Activated T-cell treated with anti-CD3 and anti-CD28 coated beads, Interleukin-2, amount 50 U/mL, for 72 hours (primary cell): ENCODE measurements around the gene CLCA1. TPM values are rescaled to one million over a fixed set of nuclear protein-coding genes. Genes with fewer than 3 reads are reported as not detected.
A peak's percentile ranks its signal among the peaks of the same experiment; 100 is the strongest.

Experiments used
- ATAC-seq, 2 donors: fragments of 150-1000 bp; cut with Tn5 transposase; replicated peaks in 1 of 2; 2 replicates each; pipeline ENCODE4 v1.10.0; 2021; ENCODE audit warnings: moderate library complexity in 2 of 2, mild to moderate bottlenecking in 1 of 2
- DNase-seq, 2 donors: peaks; one replicate each; pipeline ENCODE4 v3.0.0; 2021 to 2022; ENCODE audit warnings: mixed read lengths in 1 of 2
- H3K27ac Mint-ChIP-seq: one replicate; pipeline ENCODE4 v1.8.0; 2022; ENCODE audit warnings: mild to moderate bottlenecking, moderate library complexity, mixed read lengths
- H3K27me3 Mint-ChIP-seq: one replicate; pipeline ENCODE4 v1.8.0; 2022; ENCODE audit warnings: low read depth, mixed read lengths
- H3K36me3 Mint-ChIP-seq, 2 donors: one replicate each; pipeline ENCODE4 v1.8.0; 2022; ENCODE audit warnings: mixed read lengths in 2 of 2, mild to moderate bottlenecking in 1 of 2; ENCODE audit not compliant: insufficient read depth in 2 of 2
- H3K4me1 Mint-ChIP-seq: one replicate; pipeline ENCODE4 v1.8.0; 2022; ENCODE audit warnings: low read depth, mixed read lengths
- H3K4me3 Mint-ChIP-seq, 2 donors: one replicate each; pipeline ENCODE4 v1.8.0; 2022; ENCODE audit warnings: mild to moderate bottlenecking in 2 of 2, mixed read lengths in 2 of 2, moderate library complexity in 2 of 2
- H3K9me3 Mint-ChIP-seq, 2 donors: one replicate each; pipeline ENCODE4 v1.8.0; 2022; ENCODE audit warnings: mixed read lengths in 2 of 2
- total RNA-seq, 2 donors: library from RNA; stranded (reverse); gene quantifications; one replicate each; pipeline ENCODE4 v1.2.3, GENCODE V29; 2022

CLCA1 gene
- total RNA-seq, 2 donors from 2014 or later: not detected

DNA sequence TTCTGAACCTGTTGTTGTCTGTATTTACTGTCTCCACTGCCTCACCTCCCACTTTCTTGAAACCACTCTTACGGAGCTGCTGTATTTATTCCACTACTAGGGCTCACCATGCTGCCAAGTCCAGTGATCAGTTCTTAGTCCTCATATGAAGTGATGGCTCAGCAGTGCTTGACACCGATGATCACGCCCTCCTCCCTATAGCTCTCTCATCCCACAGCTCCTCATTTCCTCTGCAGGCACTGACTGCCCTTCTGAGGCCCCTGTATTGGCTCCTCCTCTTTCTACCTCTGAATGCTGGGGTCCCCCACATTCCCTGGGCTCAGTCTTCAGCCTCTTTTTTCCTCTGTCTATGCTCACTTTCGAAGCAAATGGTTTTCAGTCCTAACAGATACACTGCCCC, 3.4 kb downstream of the CLCA1 start:
- Mint-ChIP-seq H3K4me3 (no peak overlapping the region), H3K9me3 (no peaks in the 10 kb centered on the region), H3K27me3 (peaks cover 15% of the 10 kb centered on the region), H3K27ac (no peak overlapping the region), H3K4me1 (no peaks in the 10 kb centered on the region), H3K36me3 (no peaks in the 10 kb centered on the region)
- DNase-seq (no peak), ATAC-seq (no peak)

DNA sequence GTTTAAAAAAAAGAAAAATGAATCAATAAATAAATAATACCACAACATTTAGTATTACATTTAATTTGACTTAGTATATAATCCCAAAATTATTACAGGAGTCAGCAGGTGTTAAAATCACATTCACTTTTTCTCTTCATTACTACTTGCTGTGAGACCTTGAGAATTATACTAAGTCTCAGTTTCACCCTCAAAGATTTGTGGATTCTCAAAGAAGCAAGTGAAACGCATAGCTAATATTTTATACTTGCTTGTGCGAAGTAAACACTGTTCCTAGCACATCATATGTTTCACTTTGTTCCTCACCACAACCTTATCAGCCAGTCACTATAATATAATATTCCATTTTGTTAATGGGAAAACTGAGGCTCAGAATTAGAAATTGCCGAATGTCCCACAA, 4.0 kb downstream of the CLCA1 start:
- DNase-seq: no peak
- no peaks in the 10 kb centered on the region for H3K9me3 Mint-ChIP-seq
- H3K36me3 Mint-ChIP-seq: no peaks in the 10 kb centered on the region
- no peak overlapping the region for H3K27ac Mint-ChIP-seq
- H3K27me3 Mint-ChIP-seq: peaks cover 15% of the 10 kb centered on the region
- ATAC-seq: no peak
- no peaks in the 10 kb centered on the region for H3K4me1 Mint-ChIP-seq
- no peak overlapping the region for H3K4me3 Mint-ChIP-seq

DNA sequence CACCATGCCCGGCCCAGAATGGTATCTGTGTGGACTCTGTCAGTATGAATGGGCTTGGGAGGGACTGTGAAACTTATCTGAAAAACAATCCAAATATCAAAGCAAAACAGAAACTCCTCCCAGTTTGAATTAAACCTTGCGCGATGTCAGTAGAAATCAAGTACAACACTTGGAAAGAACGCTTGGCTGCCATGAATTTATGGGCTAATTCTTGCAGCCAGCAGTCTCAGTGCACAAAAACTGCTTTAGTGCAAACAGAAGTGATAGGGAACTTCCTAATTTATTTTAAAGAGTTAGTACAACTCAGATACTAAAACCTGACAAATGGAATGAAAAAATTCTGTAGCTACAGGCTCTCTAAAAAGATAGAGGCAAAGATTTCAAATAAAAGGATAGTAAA, 8.5 kb downstream of the CLCA1 start:
- no peaks in the 10 kb centered on the region for H3K36me3 Mint-ChIP-seq
- DNase-seq: no peak
- H3K4me1 Mint-ChIP-seq: no peaks in the 10 kb centered on the region
- no peak overlapping the region for H3K4me3 Mint-ChIP-seq
- peaks cover 12% of the 10 kb centered on the region for H3K27me3 Mint-ChIP-seq
- no peaks in the 10 kb centered on the region for H3K9me3 Mint-ChIP-seq
- H3K27ac Mint-ChIP-seq: no peak overlapping the region
- no peak for ATAC-seq

DNA sequence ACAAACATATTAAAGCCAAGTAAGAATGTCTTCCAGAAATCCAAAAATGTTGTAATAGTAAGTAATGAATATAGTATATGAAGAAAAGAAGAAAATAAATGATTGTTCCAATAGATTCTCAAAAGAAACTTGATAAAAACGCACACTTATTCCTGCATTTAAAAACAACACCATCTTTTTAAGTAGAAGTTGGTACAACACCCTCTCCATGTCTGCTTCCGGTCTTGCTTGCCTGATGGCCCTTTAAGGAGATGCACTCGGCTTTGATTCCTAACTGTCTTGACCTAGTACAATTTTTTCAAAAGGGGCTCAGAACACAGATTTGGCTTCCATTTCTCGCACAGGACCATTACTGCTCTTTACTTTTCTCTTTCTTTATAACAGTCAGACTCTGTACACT, 9.0 kb downstream of the CLCA1 start:
- no peak overlapping the region for H3K4me3 Mint-ChIP-seq
- no peaks in the 10 kb centered on the region for H3K36me3 Mint-ChIP-seq
- H3K4me1 Mint-ChIP-seq: no peaks in the 10 kb centered on the region
- ATAC-seq: no peak
- no peak overlapping the region for H3K27ac Mint-ChIP-seq
- H3K9me3 Mint-ChIP-seq: no peaks in the 10 kb centered on the region
- no peak for DNase-seq
- peaks cover 8% of the 10 kb centered on the region for H3K27me3 Mint-ChIP-seq

DNA sequence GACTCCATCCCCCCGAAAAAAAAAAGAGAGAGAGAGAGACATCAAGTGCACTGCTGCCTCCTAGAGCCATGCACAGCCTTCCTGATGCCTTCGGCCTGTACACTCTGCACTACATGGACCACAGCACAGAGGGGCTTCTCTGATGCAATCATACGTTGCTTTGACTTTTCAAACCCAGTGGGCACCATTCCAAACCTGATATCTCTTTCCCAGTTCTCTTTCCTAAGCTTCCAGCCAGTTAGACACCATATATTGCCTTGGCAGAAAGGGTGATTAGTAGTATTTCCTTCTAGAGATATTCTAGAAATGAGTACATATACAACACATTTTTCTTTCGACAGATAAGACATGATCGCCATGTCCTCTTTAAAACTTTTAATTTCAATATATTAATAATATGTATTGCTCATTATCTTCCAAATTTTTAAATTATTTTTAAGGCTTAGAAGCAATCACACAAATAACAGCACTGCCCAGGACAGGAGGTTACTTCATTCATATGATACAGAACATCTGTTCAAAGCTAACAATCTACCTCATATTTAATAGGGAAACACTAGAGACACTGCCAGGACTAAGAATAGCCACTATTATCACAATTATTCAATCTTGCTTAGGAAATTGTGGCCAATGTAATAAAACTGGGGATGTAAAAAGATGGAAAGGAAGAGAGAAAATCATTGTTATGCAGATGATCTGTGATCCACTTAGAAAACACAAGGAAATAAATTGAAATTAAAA, 9.9 kb downstream of the CLCA1 start:
- no peak overlapping the region for H3K27ac Mint-ChIP-seq
- no peaks in the 10 kb centered on the region for H3K9me3 Mint-ChIP-seq
- H3K36me3 Mint-ChIP-seq: no peaks in the 10 kb centered on the region
- no peaks in the 10 kb centered on the region for H3K4me1 Mint-ChIP-seq
- no peak for ATAC-seq
- H3K27me3 Mint-ChIP-seq: peaks cover 8% of the 10 kb centered on the region
- no peak for DNase-seq
- H3K4me3 Mint-ChIP-seq: no peak overlapping the region

DNA sequence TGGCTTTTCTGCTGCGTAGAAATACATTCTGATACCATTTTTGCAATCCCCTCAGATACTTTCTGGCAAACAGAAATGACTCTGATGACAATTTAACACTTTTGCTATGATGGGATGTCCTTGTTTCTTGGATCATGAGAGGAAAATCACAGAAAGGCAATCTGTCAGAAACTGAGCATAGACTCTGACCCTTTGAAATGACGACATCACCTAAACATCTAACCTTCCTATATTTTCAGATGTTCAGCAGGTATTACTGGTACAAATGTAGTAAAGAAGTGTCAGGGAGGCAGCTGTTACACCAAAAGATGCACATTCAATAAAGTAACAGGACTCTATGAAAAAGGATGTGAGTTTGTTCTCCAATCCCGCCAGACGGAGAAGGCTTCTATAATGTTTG, 13.2 kb downstream of the CLCA1 start:
- DNase-seq (no peak), ATAC-seq (no peak)
- Mint-ChIP-seq H3K4me1 (no peaks in the 10 kb centered on the region), H3K36me3 (no peaks in the 10 kb centered on the region), H3K27me3 (no peaks in the 10 kb centered on the region), H3K9me3 (no peaks in the 10 kb centered on the region), H3K4me3 (no peak overlapping the region), H3K27ac (no peak overlapping the region)

DNA sequence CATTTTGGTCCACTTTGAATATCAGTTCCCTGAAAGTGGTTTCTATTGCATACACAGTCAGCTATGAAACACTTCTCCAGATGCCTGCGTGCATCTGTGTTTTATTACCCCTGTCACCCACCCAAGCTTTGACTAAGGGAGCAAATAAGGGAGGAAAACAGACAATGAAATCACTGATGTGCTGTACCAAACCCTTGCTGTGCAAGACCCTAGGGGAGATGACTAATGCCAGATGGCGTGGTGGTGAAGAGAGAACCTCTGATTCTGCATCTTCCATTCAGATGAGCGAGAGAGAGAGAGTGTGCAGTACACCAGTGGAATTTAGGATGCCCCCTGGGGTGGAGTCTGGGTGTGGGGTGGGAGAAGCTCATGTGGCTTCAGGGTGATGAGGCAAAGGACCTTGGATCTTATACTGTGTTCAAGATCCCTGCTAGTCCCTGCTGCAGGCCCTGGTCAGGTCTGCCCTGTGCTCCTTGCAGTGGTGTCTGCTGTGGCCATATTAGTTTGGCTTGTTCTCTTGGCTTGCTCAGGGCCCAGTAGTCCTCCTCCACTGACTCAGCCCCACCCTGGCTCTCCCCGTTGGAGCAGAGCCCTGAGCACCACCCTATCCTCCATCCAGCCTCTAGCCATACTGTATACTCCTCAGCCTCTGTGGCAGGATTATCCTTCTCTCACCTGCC, 18.5 kb downstream of the CLCA1 start:
- H3K4me3 Mint-ChIP-seq: no peak overlapping the region
- no peaks in the 10 kb centered on the region for H3K36me3 Mint-ChIP-seq
- H3K9me3 Mint-ChIP-seq: no peaks in the 10 kb centered on the region
- DNase-seq: no peak
- H3K27ac Mint-ChIP-seq: no peak overlapping the region
- peak in 1 of 2 donors; percentile 11 for ATAC-seq
- no peaks in the 10 kb centered on the region for H3K4me1 Mint-ChIP-seq
- no peaks in the 10 kb centered on the region for H3K27me3 Mint-ChIP-seq

DNA sequence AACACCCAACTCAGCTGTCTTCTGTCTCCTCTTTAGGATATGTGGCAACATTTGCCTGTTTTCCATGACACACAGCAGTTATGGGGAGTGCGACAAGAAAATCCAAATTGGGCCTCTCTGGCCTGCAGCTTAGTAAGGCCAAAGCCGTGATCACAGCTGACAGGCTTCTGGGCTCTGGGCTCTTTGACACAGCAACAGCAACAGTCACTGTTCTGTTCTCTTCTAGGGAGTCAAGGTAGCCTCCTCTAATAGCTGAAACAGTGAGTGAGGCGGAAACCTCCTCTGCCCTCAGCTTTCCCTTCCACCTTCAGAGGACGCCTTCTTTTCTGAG, 19.0 kb downstream of the CLCA1 start:
- H3K27me3 Mint-ChIP-seq: no peaks in the 10 kb centered on the region
- H3K36me3 Mint-ChIP-seq: no peaks in the 10 kb centered on the region
- H3K4me3 Mint-ChIP-seq: no peak overlapping the region
- no peak overlapping the region for H3K27ac Mint-ChIP-seq
- H3K9me3 Mint-ChIP-seq: no peaks in the 10 kb centered on the region
- no peak for DNase-seq
- H3K4me1 Mint-ChIP-seq: no peaks in the 10 kb centered on the region
- ATAC-seq: no peak

DNA sequence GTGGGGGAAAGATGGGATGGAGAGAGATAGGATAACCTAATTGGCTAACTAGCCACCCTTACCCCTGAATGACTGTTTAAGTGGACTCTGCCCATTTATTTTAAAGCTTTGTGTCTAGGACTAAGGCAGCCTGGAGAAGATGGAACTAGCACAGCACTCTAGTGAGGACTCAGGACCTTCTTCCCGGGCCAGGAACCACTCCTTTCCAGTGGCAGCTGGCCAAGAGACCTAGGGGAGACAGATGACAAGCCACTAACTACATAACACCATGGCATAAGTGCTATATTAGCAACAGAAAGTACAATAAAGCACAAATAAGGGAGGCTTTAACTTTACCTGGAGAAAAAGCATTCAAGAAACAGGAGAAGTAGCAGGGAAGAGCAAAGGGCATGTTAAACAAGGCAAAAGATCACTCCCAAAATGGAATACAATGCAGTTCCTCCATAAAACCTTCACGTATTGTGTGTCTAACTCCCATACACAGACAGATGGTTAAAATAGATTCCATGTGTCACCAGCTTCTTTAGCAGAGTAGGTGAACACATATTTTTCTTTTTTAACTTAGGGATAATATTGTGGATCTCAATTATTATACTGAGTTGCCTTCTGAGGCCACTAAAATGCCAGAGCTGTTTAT, 20.6 kb downstream of the CLCA1 start:
- H3K36me3 Mint-ChIP-seq: no peaks in the 10 kb centered on the region
- H3K4me1 Mint-ChIP-seq: no peaks in the 10 kb centered on the region
- ATAC-seq (no peak), DNase-seq (no peak)
- H3K27me3 Mint-ChIP-seq: no peaks in the 10 kb centered on the region
- no peak overlapping the region for H3K4me3 Mint-ChIP-seq
- H3K27ac Mint-ChIP-seq: no peak overlapping the region
- H3K9me3 Mint-ChIP-seq: no peaks in the 10 kb centered on the region

DNA sequence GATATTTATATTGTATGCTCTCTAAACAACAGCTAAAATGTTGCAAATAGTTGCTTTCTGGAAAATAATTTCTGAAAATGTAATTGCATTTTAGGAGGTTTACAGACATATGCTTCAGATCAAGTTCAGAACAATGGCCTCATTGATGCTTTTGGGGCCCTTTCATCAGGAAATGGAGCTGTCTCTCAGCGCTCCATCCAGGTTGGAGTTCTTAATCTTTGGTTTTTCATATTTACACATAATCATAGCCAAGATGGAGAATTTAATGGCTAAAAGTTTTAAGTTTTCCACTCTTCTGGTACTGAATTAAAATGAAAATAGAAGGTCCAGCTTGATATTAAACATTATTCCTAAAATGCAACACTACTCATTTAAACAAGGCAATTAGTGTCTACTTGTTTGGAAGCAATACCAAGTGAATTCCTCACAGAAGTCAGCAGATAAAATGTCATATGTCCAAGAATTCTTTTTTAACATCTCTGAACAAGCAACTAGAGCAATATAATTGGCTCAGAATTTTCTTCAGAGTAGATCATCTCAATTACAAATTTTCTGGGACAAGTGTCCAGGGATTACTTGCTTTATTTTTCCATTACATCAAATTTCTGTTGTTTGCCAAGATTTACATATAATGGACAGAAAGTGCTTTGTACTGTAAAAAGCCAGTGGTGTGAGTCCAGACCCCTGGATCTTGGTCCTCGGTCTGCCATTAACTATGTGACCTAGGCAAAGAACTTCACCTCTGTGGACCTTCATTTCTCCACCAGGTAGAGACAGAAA, 22.6 kb downstream of the CLCA1 start:
- H3K27ac Mint-ChIP-seq: no peak overlapping the region
- peaks cover 5% of the 10 kb centered on the region for H3K27me3 Mint-ChIP-seq
- DNase-seq (no peak), ATAC-seq (no peak)
- H3K4me1 Mint-ChIP-seq: no peaks in the 10 kb centered on the region
- H3K4me3 Mint-ChIP-seq: no peak overlapping the region
- no peaks in the 10 kb centered on the region for H3K9me3 Mint-ChIP-seq
- H3K36me3 Mint-ChIP-seq: no peaks in the 10 kb centered on the region

DNA sequence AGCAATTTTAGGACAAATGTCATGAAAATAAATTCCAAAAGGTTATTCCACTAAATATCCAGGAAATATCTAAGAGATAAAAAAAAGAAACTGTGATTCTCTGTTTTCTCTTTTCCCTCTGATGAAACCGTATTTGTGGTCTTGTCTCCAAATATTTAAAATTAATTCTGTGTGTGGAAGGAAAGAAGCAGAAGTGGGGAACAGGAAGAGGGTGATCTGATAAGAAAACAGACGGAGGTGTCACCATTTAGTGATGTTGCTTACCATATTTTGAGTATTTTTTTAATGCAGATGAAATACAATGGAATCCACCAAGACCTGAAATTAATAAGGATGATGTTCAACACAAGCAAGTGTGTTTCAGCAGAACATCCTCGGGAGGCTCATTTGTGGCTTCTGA, 29.6 kb downstream of the CLCA1 start:
- Mint-ChIP-seq H3K36me3 (no peaks in the 10 kb centered on the region), H3K27me3 (peaks cover 19% of the 10 kb centered on the region), H3K9me3 (no peaks in the 10 kb centered on the region), H3K4me3 (no peak overlapping the region), H3K4me1 (peaks cover 10% of the 10 kb centered on the region), H3K27ac (no peak overlapping the region)
- no peak for ATAC-seq
- no peak for DNase-seq

DNA sequence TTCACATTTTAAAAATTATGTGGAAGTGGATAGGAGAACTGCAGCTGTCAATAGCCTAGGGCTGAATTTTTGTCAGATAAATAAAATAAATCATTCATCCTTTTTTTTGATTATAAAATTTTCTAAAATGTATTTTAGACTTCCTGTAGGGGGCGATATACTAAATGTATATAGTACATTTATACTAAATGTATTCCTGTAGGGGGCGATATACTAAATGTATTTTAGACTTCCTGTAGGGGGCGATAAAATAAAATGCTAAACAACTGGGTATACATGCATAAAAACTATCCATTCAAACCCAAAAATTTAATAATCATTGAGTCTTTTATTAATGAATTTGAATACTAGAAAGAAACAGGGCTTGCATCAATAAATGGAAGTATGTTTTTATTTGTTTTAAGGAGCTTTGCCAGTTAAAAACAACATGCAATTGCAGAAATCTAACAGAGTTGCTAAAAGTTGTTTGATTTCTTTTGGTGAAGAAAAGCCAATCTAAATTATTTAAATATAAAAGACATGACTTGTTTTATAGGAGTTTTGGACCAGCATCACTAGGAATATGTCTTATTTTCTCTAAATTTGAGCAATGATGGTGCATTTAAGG, 31.4 kb downstream of the CLCA1 start:
- no peaks in the 10 kb centered on the region for H3K36me3 Mint-ChIP-seq
- DNase-seq: no peak
- peaks cover 18% of the 10 kb centered on the region for H3K27me3 Mint-ChIP-seq
- H3K9me3 Mint-ChIP-seq: no peaks in the 10 kb centered on the region
- peak; percentile 33 to 43 for ATAC-seq
- H3K4me3 Mint-ChIP-seq: no peak overlapping the region
- H3K4me1 Mint-ChIP-seq: peaks cover 14% of the 10 kb centered on the region
- no peak overlapping the region for H3K27ac Mint-ChIP-seq

DNA sequence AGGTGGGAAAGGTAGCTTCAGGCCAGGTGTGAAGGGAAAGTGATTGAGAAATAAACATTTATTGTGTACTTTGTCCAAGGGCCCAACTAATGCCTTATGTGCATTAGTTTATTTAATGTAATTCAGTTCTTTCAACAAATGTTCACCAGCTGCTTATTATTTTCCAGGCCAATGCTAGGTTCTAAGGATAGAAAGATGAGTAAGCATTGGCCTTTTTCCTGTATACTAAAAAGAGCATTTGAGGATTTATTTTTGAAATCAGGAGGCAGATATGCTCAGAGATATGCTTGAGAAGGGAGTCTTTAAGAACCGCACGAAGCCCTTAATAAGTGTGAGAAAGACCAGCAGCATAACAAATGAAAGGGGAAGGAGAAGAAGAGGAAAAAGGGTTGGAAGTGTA, 32.0 kb downstream of the CLCA1 start:
- Mint-ChIP-seq H3K27ac (no peak overlapping the region), H3K36me3 (no peaks in the 10 kb centered on the region), H3K4me3 (no peak overlapping the region), H3K4me1 (peaks cover 14% of the 10 kb centered on the region), H3K9me3 (no peaks in the 10 kb centered on the region), H3K27me3 (peaks cover 14% of the 10 kb centered on the region)
- no peak for DNase-seq
- ATAC-seq: no peak
